ENCODE data around the gene GNAI2.

DNA sequence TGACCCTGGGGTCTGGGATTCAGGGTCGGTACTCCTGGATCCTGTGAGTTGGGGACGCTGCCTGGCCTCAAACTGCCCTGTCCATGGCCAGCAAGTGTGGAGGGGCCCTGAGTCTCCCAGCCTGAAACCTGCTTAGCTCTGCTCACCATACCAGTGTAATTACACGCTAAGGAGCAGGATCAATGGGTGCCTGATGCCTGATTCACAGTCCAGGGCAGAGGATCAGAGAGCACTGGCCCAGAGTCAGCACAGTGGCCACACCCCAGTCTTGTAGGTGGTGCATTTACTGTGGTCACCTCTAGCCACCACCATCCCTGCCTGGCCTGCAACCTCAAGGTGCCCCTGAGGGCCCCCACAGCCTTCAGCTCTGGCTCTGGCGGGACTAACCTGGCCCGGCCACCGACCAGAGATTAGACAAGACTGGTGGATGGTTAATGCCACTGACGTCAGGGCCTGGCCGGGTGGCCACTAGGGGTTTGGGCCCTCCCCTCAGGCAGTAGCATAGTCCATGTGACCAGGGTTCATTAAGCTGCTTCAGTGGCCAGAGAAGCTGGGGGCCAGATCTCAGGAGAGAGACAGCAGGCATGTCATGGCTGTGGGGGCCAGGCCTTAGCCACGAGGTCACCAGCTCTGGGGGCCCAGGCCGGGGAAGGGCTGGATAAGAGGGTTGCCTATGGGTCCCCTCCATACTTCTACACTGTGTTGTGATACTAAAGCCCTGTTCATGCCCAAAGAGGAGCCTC is 34.3 kb upstream of the GNAI2 start:
- TF ChIP-seq YY1 (IDR thresholded peaks at IDR 0.05; ENCODE audit: insufficient read depth, insufficient read length) (no peak), ZNF274 (IDR thresholded peaks at IDR 0.05; ENCODE audit: low read depth, low read length) (no peak), SUZ12 (IDR thresholded peaks at IDR 0.05; ENCODE audit: extremely low read depth, insufficient read depth, insufficient read length) (no peak)
